B cell (primary cell): Measurements from ENCODE around the gene ITPK1. TPM values are rescaled to one million over a fixed set of nuclear protein-coding genes. Genes with fewer than 3 reads are reported as not detected.

Experiments used
- ATAC-seq: fragments of 200-7000 bp; cut with Tn5 transposase; one replicate; pipeline ENCODE4 v1.10.0; 2021; ENCODE audit warnings: low read depth, mild to moderate bottlenecking, moderate number of reproducible peaks, moderate library complexity
- CTCF ChIA-PET: fragments of 350-600 bp; sonication (Branson Sonifier 250); formaldehyde crosslinking; loops from one replicate; lab custom pipeline; 2021; ENCODE audit warnings: antibody characterized with exemption, inconsistent platforms; lab: Charles Lee
- POLR2A ChIA-PET: fragments of 350-600 bp; sonication (Branson Sonifier 250); formaldehyde crosslinking; loops from one replicate; lab custom pipeline; 2021; ENCODE audit warnings: antibody characterized with exemption; lab: Charles Lee
- DNase-seq: peaks from one replicate; pipeline ENCODE4 v3.0.0; 2013
- H2AFZ ChIP-seq: 2 replicates; pipeline ENCODE4 v1.6.1; 2012; ENCODE audit warnings: mild to moderate bottlenecking, low read depth, low read length; ENCODE audit not compliant: insufficient read depth, poor library complexity, severe bottlenecking
- H3K27ac ChIP-seq, 2 donors: 1 replicate in 1 of 2; 2 replicates in 1 of 2; pipeline ENCODE4 v1.5.1; 2012 to 2013; ENCODE audit warnings: low read length in 2 of 2, mild to moderate bottlenecking in 2 of 2, moderate library complexity in 1 of 2
- H3K27me3 ChIP-seq, 4 experiments: fragments of 200-600 bp in 1 of 4; sonication (generic) in 1 of 4; replicated peaks in 1 of 4; 1 replicate in 2 of 4; 2 replicates in 2 of 4; pipeline versions ENCODE4 v1.6.1 to v1.7.0; 2013 to 2016; ENCODE audit warnings: low read length in 3 of 4, mild to moderate bottlenecking in 2 of 4, mixed read lengths in 1 of 4, moderate library complexity in 1 of 4; ENCODE audit not compliant: insufficient read depth in 4 of 4, control insufficient read depth in 3 of 4; ENCODE audit errors: control extremely low read depth in 1 of 4
- H3K36me3 ChIP-seq, 2 experiments: replicated peaks in 1 of 2; 1 replicate in 1 of 2; 2 replicates in 1 of 2; pipeline versions ENCODE4 v1.6.1 to v1.7.1; 2013; ENCODE audit warnings: low read length in 1 of 2; ENCODE audit not compliant: insufficient read depth in 2 of 2, control insufficient read depth in 1 of 2; ENCODE audit errors: control extremely low read depth in 1 of 2, extremely low read depth in 1 of 2
- H3K4me1 ChIP-seq, 2 donors: fragments of 200-600 bp in 1 of 2; sonication (generic) in 1 of 2; 1 replicate in 1 of 2; 2 replicates in 1 of 2; pipeline versions ENCODE4 v1.5.1 to v1.6.1; 2013 to 2017; ENCODE audit warnings: low read length in 2 of 2; ENCODE audit not compliant: control insufficient read depth in 2 of 2, insufficient read depth in 2 of 2
- H3K4me2 ChIP-seq: replicated peaks from 2 replicates; pipeline ENCODE3; 2012; ENCODE audit warnings: mild to moderate bottlenecking, low read depth, low read length; ENCODE audit not compliant: poor library complexity, severe bottlenecking
- H3K4me3 ChIP-seq, 5 experiments: fragments of 200-600 bp in 1 of 5; sonication (generic) in 1 of 5; 1 replicate in 3 of 5; 2 replicates in 2 of 5; pipeline versions ENCODE4 v1.5.1 to v1.7.0; 2011 to 2016; ENCODE audit warnings: low read length in 4 of 5, mild to moderate bottlenecking in 4 of 5, low read depth in 2 of 5, control low read depth in 1 of 5, moderate library complexity in 1 of 5; ENCODE audit not compliant: insufficient read depth in 1 of 5; ENCODE audit errors: control extremely low read depth in 1 of 5, extremely low read depth in 1 of 5
- H3K79me2 ChIP-seq: fragments of 200-600 bp; sonication (generic); one replicate; pipeline ENCODE4 v1.6.0; 2016; ENCODE audit warnings: low read length; ENCODE audit not compliant: control insufficient read depth, insufficient read depth
- H3K9ac ChIP-seq: fragments of 200-600 bp; sonication (generic); 2 replicates; pipeline ENCODE4 v1.6.1; 2017; ENCODE audit warnings: mild to moderate bottlenecking, low read length, moderate library complexity
- H3K9me3 ChIP-seq, 3 donors: one replicate each; pipeline versions ENCODE4 v1.6.1 to v1.7.1; 2013; ENCODE audit warnings: low read length in 2 of 3; ENCODE audit not compliant: control insufficient read depth in 2 of 3, insufficient read depth in 1 of 3; ENCODE audit errors: control extremely low read depth in 1 of 3
- H4K20me1 ChIP-seq: 2 replicates; pipeline ENCODE4 v1.6.0; 2012; ENCODE audit warnings: mild to moderate bottlenecking, low read length; ENCODE audit not compliant: insufficient read depth, control insufficient read depth, poor library complexity, severe bottlenecking
- H3K27ac Mint-ChIP-seq: one replicate; pipeline ENCODE4 v1.8.0; 2021; ENCODE audit warnings: mixed read lengths
- H3K27me3 Mint-ChIP-seq: one replicate; pipeline ENCODE4 v1.8.0; 2021; ENCODE audit warnings: mixed read lengths
- H3K4me1 Mint-ChIP-seq: one replicate; pipeline ENCODE4 v1.8.0; 2021; ENCODE audit warnings: mixed read lengths
- H3K4me3 Mint-ChIP-seq: one replicate; pipeline ENCODE4 v1.8.0; 2021; ENCODE audit warnings: mixed read lengths
- H3K9me3 Mint-ChIP-seq: one replicate; pipeline ENCODE4 v1.8.0; 2022; ENCODE audit warnings: mixed read lengths; ENCODE audit not compliant: insufficient read depth
- EZH2 ChIP-seq: IDR thresholded peaks from 2 replicates; pipeline ENCODE4 v1.6.1; 2012; ENCODE audit warnings: borderline replicate concordance, low read depth, mild to moderate bottlenecking, moderate library complexity, low read length; ENCODE audit not compliant: insufficient read depth, poor library complexity, severe bottlenecking
- WGBS: methylation state at CpG from one replicate; pipeline ENCODE4 v1.1.5; 2013; ENCODE audit warnings: missing lambda C conversion rate; ENCODE audit not compliant: insufficient coverage; 5-methylcytosine and 5-hydroxymethylcytosine counted together
- intact Hi-C: fragments of 100-400 bp; cut with micrococcal nuclease; formaldehyde crosslinking; loops from one replicate; pipeline ENCODE4 v1.10.0; 2022
- polyA plus RNA-seq: library from polyadenylated mRNA; depleted of rRNA; stranded (reverse); fragments of >200 nt; gene quantifications from 2 replicates; pipeline ENCODE4 v1.2.3, GENCODE V29; 2012
- total RNA-seq, 2 donors: library from RNA; stranded (reverse); fragments of 120-200 nt in 1 of 2; gene quantifications; 1 replicate in 1 of 2; 2 replicates in 1 of 2; pipeline versions ENCODE4 v1.2.3 to v1.2.4, GENCODE V29; 2013 to 2022
- TF ChIP-seq, protein P1 (sequence below): fragments of 200-600 bp; IDR thresholded peaks from one replicate; pipeline ENCODE4 v1.8.0; 2022; ENCODE audit warnings: antibody characterized with exemption, mild to moderate bottlenecking

ITPK1 gene
- total and polyA plus RNA-seq, 2 donors (not counting 1 experiment from before 2014, with no cell fraction given), result 46.0 to 46.9 TPM

DNA sequence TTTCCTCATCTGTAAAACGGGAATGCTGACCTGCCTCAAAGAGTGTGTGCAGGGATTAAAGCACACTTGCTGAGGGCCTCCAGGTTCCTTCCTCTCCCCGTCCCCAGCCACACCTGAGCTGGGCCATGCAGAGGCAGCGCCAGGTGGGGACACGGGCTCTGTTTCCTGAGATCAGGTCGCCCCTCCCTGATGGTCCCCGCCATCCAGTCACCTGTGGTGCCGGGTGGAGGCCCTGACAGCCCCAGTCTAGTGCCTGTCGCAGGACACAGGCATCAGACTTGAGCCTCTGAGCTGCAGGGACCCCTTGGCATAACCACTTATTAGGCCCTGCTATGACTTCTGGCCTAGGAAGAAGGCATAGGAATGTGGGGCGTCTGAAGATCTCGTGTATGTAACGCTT is 180.3 kb downstream of the ITPK1 start:
- Histone ChIP-seq H3K4me2 (no peak overlapping the region), H3K4me3 (no peak overlapping the region), H3K79me2 (no peaks in the 10 kb centered on the region), H3K36me3 (peaks cover 0 to 15% of the 10 kb centered on the region in 2 experiments), H3K27ac (no peak overlapping the region), H3K9ac (no peak overlapping the region), H4K20me1 (no peaks in the 10 kb centered on the region), H3K27me3 (no peaks in the 10 kb centered on the region), H3K4me1 (no peaks in the 10 kb centered on the region), H2AFZ (no peak overlapping the region), H3K9me3 (peaks cover 0 to 2% (median 0%) of the 10 kb centered on the region in 3 donors)
- CTCF ChIA-PET, result no interaction called here
- DNase-seq, result no peak
- ATAC-seq, result no peak
- Mint-ChIP-seq H3K27ac (no peak overlapping the region), H3K27me3 (no peaks in the 10 kb centered on the region), H3K4me1 (no peaks in the 10 kb centered on the region), H3K9me3 (no peaks in the 10 kb centered on the region), H3K4me3 (no peak overlapping the region)
- intact Hi-C loops, result no loop called here
- POLR2A ChIA-PET, result no interaction called here
- no peak for TF ChIP-seq EZH2
- TF ChIP-seq, protein P1, sequence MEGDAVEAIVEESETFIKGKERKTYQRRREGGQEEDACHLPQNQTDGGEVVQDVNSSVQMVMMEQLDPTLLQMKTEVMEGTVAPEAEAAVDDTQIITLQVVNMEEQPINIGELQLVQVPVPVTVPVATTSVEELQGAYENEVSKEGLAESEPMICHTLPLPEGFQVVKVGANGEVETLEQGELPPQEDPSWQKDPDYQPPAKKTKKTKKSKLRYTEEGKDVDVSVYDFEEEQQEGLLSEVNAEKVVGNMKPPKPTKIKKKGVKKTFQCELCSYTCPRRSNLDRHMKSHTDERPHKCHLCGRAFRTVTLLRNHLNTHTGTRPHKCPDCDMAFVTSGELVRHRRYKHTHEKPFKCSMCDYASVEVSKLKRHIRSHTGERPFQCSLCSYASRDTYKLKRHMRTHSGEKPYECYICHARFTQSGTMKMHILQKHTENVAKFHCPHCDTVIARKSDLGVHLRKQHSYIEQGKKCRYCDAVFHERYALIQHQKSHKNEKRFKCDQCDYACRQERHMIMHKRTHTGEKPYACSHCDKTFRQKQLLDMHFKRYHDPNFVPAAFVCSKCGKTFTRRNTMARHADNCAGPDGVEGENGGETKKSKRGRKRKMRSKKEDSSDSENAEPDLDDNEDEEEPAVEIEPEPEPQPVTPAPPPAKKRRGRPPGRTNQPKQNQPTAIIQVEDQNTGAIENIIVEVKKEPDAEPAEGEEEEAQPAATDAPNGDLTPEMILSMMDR, result no peak
- 94% methylated on average over 11 of the region's 11 CpGs for WGBS

DNA sequence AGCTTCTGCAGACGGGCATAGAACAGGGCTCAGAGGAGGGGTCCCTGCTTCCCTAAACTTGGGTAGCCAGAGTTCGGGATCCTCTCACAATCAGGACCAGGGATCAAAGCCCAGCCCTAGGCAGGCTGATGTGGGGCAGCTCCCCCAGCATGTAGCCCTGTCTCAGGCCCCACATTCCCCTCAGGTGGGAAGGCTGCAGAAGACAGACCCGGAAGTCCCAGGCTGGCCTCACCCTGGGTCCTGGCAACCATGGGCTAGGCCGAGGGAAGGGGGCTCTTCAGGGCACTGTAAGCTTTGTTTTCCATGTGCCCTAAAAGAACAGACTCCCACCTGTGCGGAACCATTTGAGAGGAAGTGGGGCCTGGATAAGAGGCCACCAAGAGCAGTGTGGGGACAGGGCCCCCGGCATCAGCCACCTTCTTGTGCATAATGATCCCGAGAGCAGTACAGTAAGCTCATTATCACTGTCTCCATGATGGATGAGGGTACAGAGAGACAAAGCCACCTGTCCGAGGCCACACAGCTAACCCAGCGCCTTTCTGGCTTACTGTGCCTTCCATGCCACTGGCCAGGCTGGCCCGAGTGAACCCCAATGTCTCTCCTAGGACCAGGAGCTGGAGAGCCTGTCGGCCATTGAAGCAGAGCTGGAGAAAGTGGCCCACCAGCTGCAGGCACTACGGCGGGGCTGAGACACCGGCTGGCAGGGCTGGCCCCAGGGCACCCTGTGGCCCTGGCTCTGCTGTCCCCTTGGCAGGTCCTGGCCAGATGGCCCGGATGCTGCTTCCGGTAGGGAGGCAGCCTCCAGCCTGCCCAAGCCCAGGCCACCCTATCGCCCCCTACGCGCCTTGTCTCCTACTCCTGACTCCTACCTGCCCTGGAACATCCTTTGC is 181.3 kb downstream of the ITPK1 start:
- TF ChIP-seq EZH2, result no peak
- TF ChIP-seq, protein P1, result no peak
- Histone ChIP-seq H3K27ac (no peak overlapping the region), H4K20me1 (no peaks in the 10 kb centered on the region), H3K79me2 (no peaks in the 10 kb centered on the region), H3K27me3 (no peaks in the 10 kb centered on the region), H3K36me3 (peaks cover 0 to 13% of the 10 kb centered on the region in 2 experiments), H3K4me2 (no peak overlapping the region), H3K4me3 (no peak overlapping the region), H3K9me3 (peaks cover 0 to 2% (median 0%) of the 10 kb centered on the region in 3 donors), H3K9ac (no peak overlapping the region), H3K4me1 (no peaks in the 10 kb centered on the region), H2AFZ (no peak overlapping the region)
- POLR2A ChIA-PET, result no interaction called here
- Mint-ChIP-seq H3K4me1 (no peaks in the 10 kb centered on the region), H3K27ac (no peak overlapping the region), H3K9me3 (no peaks in the 10 kb centered on the region), H3K4me3 (no peak overlapping the region), H3K27me3 (no peaks in the 10 kb centered on the region)
- WGBS, result 95% methylated on average over 18 of the region's 19 CpGs
- intact Hi-C loops, result no loop called here
- ATAC-seq (no peak), DNase-seq (no peak)
- CTCF ChIA-PET, result interaction anchor here (1.0 kb wide), 1 partner anchor 205 kb away, joined by 3 read pairs; no protein-coding TSS in a partner anchor
